ENCODE results near the gene FBXO10.

DNA sequence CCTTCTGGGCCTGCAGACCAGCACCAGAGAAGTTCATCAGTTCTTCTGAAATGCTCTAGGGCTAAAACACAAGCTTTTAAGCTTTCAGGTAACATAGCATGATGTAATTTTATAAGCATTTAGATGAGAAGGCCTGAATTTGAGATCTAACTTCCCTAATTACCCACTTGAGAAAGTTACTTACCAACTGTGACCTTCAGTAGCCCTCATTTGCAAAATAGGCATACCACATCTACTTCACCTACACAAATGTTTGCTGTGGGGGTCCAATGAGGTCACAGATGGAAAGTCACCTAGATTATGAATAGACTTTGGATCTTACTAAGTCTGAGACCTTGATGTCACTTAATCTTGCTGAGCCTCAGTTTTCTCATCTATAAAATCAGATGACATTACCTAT, 36.5 kb downstream of the FBXO10 start:
- no peak for TF ChIP-seq CTCF (IDR thresholded peaks at IDR 0.05)
- no peak for TF ChIP-seq POLR2A (IDR thresholded peaks at IDR 0.05)

All from thyroid gland (tissue), 4 donors.